Measurements from ENCODE around the gene FAM186B.
"Not testable (repeated sequence)": the region's sequence is repeated elsewhere in the genome, so short reads cannot be mapped to it uniquely, and the experiment has no call there.

The FAM186B gene

DNA sequence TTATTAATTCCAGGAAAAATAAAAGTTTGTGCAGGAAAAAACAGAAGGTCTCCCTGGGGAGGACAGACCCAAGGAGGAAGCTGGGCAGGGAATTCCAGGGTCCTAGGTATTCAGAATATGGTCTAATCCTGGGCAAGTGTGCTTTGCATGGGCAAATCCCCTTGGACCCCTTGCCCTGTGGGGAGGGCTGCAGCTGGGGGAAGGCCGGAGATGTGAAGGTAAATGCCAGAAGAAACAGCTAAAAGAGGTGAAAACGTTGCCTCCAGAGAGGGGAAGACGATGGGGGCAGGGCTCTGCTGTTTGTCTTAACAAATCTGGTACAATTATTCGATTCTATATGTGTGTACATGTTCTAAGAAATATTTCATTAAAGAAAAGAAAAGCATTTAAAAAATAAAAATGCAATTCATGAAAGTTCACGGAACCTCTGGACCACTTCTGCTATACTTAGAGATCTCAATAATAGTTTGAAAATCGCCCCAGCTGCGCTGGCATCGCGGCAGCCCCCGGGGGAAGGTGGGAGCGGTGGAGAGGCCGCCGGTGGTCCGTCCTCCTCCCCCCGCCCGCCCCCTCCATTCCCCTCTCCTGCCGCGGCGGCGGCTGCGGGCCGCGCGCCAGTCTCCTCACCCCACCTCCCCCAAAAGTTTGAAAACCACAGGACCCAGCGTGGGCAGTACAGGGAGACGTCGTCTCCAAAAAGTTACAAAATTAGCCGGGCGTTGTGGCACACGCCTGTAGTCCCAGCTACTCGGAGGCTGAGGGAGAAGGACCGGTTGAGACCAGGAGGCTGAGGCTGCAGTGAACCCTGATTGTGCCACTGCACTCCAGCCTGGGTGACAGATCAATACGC lies 16.4 kb upstream of the FAM186B start:
- DNase-seq (ENCODE audit: low spot score): no peak
- in situ Hi-C loops (cut with MboI; ENCODE audit: low sequenced_read_pairs, unreplicated experiment): no loop called here

DNA sequence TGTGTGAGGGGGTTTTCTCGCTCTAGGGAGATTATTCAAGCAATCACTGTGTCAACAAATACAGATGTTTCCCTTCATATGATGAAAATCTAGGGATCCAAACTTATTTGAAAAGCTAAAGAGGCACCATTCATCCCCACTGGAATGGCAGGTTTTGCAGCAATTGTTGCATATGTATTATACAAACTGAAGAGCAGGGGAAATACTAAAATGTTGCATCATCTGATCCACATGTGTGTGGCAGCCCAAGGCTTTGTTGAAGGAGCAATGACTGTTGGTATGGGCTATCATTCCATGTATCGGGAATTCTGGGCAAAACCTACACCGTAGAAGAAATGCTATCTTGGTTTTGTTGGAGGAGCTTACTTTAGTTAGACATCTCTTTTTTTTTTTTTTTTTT lies 13.8 kb upstream of the FAM186B start:
- no peak for DNase-seq (ENCODE audit: low spot score)
- TF ChIP-seq, protein P1, sequence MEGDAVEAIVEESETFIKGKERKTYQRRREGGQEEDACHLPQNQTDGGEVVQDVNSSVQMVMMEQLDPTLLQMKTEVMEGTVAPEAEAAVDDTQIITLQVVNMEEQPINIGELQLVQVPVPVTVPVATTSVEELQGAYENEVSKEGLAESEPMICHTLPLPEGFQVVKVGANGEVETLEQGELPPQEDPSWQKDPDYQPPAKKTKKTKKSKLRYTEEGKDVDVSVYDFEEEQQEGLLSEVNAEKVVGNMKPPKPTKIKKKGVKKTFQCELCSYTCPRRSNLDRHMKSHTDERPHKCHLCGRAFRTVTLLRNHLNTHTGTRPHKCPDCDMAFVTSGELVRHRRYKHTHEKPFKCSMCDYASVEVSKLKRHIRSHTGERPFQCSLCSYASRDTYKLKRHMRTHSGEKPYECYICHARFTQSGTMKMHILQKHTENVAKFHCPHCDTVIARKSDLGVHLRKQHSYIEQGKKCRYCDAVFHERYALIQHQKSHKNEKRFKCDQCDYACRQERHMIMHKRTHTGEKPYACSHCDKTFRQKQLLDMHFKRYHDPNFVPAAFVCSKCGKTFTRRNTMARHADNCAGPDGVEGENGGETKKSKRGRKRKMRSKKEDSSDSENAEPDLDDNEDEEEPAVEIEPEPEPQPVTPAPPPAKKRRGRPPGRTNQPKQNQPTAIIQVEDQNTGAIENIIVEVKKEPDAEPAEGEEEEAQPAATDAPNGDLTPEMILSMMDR (IDR thresholded peaks at IDR 0.05; ENCODE audit: borderline replicate concordance, control extremely low read depth, extremely low read depth, insufficient read depth, missing control alignments): no peak
- in situ Hi-C loops (cut with MboI; ENCODE audit: low sequenced_read_pairs, unreplicated experiment): no loop called here

More for the DNA sequence above, 16.4 kb upstream of the FAM186B start:
- TF ChIP-seq, protein P1 (IDR thresholded peaks at IDR 0.05; ENCODE audit: borderline replicate concordance, control extremely low read depth, extremely low read depth, insufficient read depth, missing control alignments): no peak

DNA sequence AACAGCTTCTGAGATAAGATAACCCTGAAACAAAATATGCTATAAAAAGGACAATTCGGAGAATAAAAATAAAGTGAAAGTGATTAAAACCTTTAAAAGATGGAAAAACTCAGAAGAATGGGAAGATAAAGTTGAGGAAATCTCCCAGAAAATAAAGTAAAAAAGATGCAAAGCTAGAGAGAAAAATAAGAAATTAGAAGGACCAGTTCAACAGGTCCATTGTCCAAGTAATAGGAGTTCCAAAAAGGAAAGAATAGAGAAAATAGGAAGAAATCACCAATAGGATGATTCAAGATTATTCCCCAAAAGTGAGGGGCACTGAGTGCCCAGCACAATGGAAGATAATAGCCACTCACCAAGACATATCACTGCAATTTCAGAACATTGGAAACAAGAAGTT lies 13.1 kb upstream of the FAM186B start:
- DNase-seq (ENCODE audit: low spot score): no peak
- TF ChIP-seq, protein P1 (IDR thresholded peaks at IDR 0.05; ENCODE audit: borderline replicate concordance, control extremely low read depth, extremely low read depth, insufficient read depth, missing control alignments): no peak
- in situ Hi-C loops (cut with MboI; ENCODE audit: low sequenced_read_pairs, unreplicated experiment): no loop called here

DNA sequence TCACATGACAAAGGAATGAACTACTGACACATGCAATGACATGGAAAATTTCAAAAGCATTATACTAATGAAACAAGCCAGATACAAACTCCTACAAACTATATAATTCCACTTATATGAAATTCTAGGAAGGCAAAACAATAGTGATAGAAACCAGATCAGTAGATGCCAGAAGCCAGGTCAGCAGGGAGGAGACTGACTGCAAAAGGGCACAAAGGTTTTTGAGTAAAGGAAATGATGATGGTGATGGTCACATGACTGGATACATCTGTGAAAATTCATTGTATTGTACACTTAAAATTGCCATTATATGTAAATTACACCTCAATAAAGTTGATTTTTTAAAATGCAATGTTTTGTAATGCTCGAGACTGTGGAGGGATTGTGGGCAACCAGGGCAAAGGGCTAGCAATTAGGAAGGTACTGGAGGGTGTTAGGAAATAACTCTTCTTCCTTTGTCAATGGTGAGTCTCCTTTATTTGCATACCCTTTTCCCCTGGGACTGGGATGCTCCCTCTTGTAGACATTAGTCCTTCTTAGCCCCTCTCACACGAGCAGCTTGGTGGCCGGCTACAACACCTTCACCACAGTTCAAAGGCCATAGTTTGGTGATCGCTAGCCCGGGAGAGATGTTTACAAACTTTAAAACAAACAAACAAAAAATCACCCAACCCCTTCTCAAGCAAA lies 11.2 kb upstream of the FAM186B start:
- no peak for DNase-seq (ENCODE audit: low spot score)
- in situ Hi-C loops (cut with MboI; ENCODE audit: low sequenced_read_pairs, unreplicated experiment): no loop called here
- TF ChIP-seq, protein P1 (IDR thresholded peaks at IDR 0.05; ENCODE audit: borderline replicate concordance, control extremely low read depth, extremely low read depth, insufficient read depth, missing control alignments): no peak

DNA sequence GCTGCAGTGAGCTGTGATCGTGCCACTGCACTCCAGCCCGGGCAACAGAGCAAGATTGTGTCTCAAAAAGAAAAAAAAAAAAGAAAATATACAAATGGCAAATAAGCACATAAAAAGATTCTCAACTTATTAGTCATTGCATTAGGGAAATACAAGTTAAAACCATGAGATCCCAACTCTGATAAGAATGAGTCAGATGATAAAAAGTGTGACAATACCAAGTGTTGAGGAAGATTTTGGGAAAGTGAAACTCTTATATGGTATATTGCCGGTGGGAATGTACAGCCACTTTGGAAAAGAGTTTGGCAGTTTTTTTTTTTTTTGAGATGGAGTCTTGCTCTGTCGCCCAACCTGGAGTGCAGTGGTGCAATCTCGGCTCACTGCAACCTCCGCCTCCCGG lies 10.3 kb upstream of the FAM186B start:
- TF ChIP-seq, protein P1 (IDR thresholded peaks at IDR 0.05; ENCODE audit: borderline replicate concordance, control extremely low read depth, extremely low read depth, insufficient read depth, missing control alignments): no peak
- in situ Hi-C loops (cut with MboI; ENCODE audit: low sequenced_read_pairs, unreplicated experiment): no loop called here
- DNase-seq (ENCODE audit: low spot score): no peak

DNA sequence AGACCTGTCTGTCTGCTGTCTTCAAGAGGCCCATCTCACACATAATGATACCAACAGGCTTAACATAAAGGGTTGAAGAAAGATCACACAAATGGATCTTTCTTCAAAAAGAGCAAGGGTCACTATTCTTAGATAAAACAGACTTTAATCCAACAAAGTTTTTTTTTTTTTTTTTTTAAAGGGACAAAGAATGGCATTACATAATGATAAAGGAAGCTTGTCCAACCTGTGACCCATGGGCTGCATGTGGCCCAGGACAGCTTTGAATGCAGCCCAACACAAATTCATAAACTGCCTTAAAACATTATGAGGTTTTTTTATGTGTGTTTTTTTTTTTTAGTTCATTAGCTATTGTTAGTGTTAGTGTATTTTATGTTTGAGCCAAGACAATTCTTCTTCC lies 6.8 kb upstream of the FAM186B start:
- in situ Hi-C loops (cut with MboI; ENCODE audit: low sequenced_read_pairs, unreplicated experiment): no loop called here
- TF ChIP-seq, protein P1 (IDR thresholded peaks at IDR 0.05; ENCODE audit: borderline replicate concordance, control extremely low read depth, extremely low read depth, insufficient read depth, missing control alignments): no peak
- DNase-seq (ENCODE audit: low spot score): no peak

DNA sequence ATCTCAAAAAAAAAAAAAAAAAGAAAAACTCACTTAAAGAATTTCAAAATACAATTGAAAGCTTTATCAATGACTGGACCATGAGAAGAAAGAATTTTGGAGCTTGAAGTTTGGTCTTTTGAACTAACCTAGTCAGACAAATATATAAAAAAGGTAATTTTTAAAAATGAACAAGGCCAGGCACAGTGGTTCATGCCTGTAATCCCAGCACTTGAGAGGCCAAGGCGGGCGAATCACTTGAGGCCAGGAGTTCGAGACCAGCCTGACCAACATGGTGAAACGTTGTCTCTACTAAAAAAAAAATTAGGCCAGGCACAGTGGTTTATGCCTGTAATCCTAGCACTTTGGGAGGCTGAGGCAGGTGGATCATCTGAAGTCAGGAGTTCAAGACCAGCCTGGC lies 5.3 kb upstream of the FAM186B start:
- in situ Hi-C loops (cut with MboI; ENCODE audit: low sequenced_read_pairs, unreplicated experiment); DNase-seq (ENCODE audit: low spot score): not testable (repeated sequence)

Measured in GM13976 (cell line).